Measurements from ENCODE around the gene NDUFC1.

DNA sequence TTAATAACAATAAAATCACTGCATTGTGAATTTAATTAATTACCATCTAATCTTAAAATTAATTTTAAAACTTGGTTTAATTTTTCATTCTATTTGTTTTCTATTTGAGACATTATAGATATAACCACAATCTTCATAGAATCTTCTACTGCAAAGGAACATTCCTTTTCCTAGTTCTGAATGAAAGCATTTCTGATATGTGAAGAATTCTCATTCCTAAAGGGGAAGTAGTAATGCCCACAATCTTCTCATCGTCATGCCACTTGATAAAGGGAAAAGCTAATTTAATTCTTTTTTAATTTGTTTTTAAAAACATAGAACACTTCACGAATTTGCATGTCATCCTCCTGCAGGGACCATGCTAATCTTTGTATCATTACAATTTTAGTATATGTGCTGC, 45.9 kb downstream of the NDUFC1 start:
- TF ChIP-seq CTCF (IDR thresholded peaks at IDR 0.05): no peak
- no peak for TF ChIP-seq EZH2 (IDR thresholded peaks at IDR 0.05; ENCODE audit: borderline replicate concordance, insufficient read depth, low read depth, low read length, poor library complexity, severe bottlenecking)
